ENCODE data around the gene ZNF33B. TPM values are rescaled to one million over a fixed set of nuclear protein-coding genes. Genes with fewer than 3 reads are reported as not detected.
A peak's percentile ranks its signal among the peaks of the same experiment; 100 is the strongest.

Gene ZNF33B
- total RNA-seq, 1 experiment from 2014 or later = 21.1 TPM

- TF ChIP-seq POLR2A (IDR thresholded peaks at IDR 0.05; ENCODE audit: borderline replicate concordance, extremely low read depth, insufficient read depth, insufficient read length) = peak; percentile 91
- TF ChIP-seq, protein P1, sequence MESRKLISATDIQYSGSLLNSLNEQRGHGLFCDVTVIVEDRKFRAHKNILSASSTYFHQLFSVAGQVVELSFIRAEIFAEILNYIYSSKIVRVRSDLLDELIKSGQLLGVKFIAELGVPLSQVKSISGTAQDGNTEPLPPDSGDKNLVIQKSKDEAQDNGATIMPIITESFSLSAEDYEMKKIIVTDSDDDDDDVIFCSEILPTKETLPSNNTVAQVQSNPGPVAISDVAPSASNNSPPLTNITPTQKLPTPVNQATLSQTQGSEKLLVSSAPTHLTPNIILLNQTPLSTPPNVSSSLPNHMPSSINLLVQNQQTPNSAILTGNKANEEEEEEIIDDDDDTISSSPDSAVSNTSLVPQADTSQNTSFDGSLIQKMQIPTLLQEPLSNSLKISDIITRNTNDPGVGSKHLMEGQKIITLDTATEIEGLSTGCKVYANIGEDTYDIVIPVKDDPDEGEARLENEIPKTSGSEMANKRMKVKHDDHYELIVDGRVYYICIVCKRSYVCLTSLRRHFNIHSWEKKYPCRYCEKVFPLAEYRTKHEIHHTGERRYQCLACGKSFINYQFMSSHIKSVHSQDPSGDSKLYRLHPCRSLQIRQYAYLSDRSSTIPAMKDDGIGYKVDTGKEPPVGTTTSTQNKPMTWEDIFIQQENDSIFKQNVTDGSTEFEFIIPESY (IDR thresholded peaks at IDR 0.05; ENCODE audit: extremely low read depth, insufficient replicate concordance, low read length) = no peak
Observed at GRCh38 chr10:42638055-42638820, at the start of gene ZNF33B (continued).

DNA sequence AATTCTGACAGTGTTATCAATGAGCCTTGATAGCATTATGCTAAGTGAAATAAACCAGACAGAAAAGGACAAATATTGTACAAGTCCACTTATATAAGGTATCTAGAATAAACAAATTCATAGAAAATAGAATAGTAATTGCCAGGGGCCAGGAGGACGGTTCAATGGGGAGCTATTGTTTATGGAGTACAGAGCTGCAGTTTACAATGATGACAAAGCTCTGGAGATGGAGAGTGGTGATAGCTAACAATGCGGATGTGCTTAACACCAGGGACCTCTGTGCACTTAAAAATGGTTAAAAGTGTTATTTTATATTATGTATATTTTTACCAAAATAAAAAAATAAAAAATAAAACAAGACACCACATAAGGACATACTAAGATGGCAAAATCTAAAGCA lies 46.1 kb upstream of the ZNF33B start:
- BruUV-seq (replicated peaks) = no TSS peak

More for the DNA sequence above, 46.1 kb upstream of the ZNF33B start:
- CTCF ChIA-PET = no interaction called here
- Histone ChIP-seq H3K27me3 (ENCODE audit: insufficient read depth, low read length) (no peaks in the 10 kb centered on the region), H3K9ac (ENCODE audit: low read length) (no peak overlapping the region), H3K36me3 (ENCODE audit: control insufficient read depth in 1 of 2, insufficient read depth in 2 of 2, low read length in 2 of 2) (no peaks in the 10 kb centered on the region), H3K9me2 (ENCODE audit: insufficient read depth) (no peaks in the 10 kb centered on the region), H4K20me1 (ENCODE audit: insufficient read depth) (no peaks in the 10 kb centered on the region), H2AFZ (ENCODE audit: low read depth, low read length, poor library complexity, severe bottlenecking) (no peak overlapping the region), H3K4me3 (replicated peaks in 1 of 2; ENCODE audit: low read depth in 1 of 2, low read length in 2 of 2) (no peak overlapping the region), H3K79me2 (ENCODE audit: insufficient read depth, low read length) (no peaks in the 10 kb centered on the region), H3K4me2 (ENCODE audit: low read length) (no peak overlapping the region), H3K9me3 (ENCODE audit: control insufficient read depth in 1 of 2, insufficient read depth in 1 of 2, low read depth in 1 of 2, low read length in 2 of 2) (no peaks in the 10 kb centered on the region), H3K27ac (ENCODE audit: low read depth, low read length) (no peak overlapping the region), H3K4me1 (ENCODE audit: control insufficient read depth in 1 of 2, insufficient read depth in 2 of 2, low read length in 2 of 2) (no peaks in the 10 kb centered on the region)
- RAD21 ChIA-PET (ENCODE audit: low non-redundant PET in 1 of 2, low total read pairs in 2 of 2, uncharacterized antibody in 2 of 2, unreplicated experiment in 2 of 2) = no interaction called here
- TF ChIP-seq SIN3A (IDR thresholded peaks at IDR 0.05; ENCODE audit: low read depth) = no peak
- TF ChIP-seq, protein P2, sequence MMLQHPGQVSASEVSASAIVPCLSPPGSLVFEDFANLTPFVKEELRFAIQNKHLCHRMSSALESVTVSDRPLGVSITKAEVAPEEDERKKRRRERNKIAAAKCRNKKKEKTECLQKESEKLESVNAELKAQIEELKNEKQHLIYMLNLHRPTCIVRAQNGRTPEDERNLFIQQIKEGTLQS (IDR thresholded peaks at IDR 0.05) = no peak
- TF ChIP-seq CEBPB (IDR thresholded peaks at IDR 0.05; ENCODE audit: low read depth) = no peak
- no peak for TF ChIP-seq REST (IDR thresholded peaks at IDR 0.05; ENCODE audit: low read depth)
- TF ChIP-seq FOSL1 (IDR thresholded peaks at IDR 0.05; ENCODE audit: low read depth) = no peak
- no peak for TF ChIP-seq YY1 (IDR thresholded peaks at IDR 0.05; ENCODE audit: extremely low read depth, insufficient replicate concordance, low read depth, low read length)
- TF ChIP-seq JUND (IDR thresholded peaks at IDR 0.05) = no peak
- ATAC-seq (no peak), DNase-seq (ENCODE audit: low read depth, low spot score) (no peak)
- POLR2A ChIA-PET = no interaction called here
- intact Hi-C loops (cut with micrococcal nuclease) = no loop called here

Data from HCT116 (cell line).